NCI-H1436 (cell line): ENCODE measurements around the gene CEP350.
"Not testable (repeated sequence)": the region's sequence is repeated elsewhere in the genome, so short reads cannot be mapped to it uniquely, and the experiment has no call there.

Experiments
- DNase-seq: peaks from one replicate; lab custom pipeline; 2025; lab: John Stamatoyannopoulos, UW

CEP350 gene

GRCh38 chr1:179984101-179984500 is 29.5 kb downstream of the CEP350 start:
- no peak for DNase-seq

GRCh38 chr1:179984942-179985341 is 30.3 kb downstream of the CEP350 start:
- DNase-seq: no peak

GRCh38 chr1:179990847-179991246 is 36.2 kb downstream of the CEP350 start:
- DNase-seq: no peak

GRCh38 chr1:179995576-179995975 is 41.0 kb downstream of the CEP350 start:
- DNase-seq: no peak

GRCh38 chr1:179996099-179996498 is 41.5 kb downstream of the CEP350 start:
- DNase-seq: no peak

- no peak for DNase-seq
Observed at GRCh38 chr1:180000575-180000974, 46.0 kb downstream of the CEP350 start.

- DNase-seq: no peak
Observed at GRCh38 chr1:180002437-180002836, 47.8 kb downstream of the CEP350 start.

- DNase-seq: no peak
Observed at GRCh38 chr1:180003026-180003695, 48.6 kb downstream of the CEP350 start.

GRCh38 chr1:180006762-180007161 is 52.2 kb downstream of the CEP350 start:
- DNase-seq: not testable (repeated sequence)

GRCh38 chr1:180020017-180020416 is 65.4 kb downstream of the CEP350 start:
- no peak for DNase-seq

GRCh38 chr1:180026556-180026955 is 71.9 kb downstream of the CEP350 start:
- DNase-seq: no peak

GRCh38 chr1:180027949-180028445 is 73.4 kb downstream of the CEP350 start:
- no peak for DNase-seq

GRCh38 chr1:180028864-180029263 is 74.3 kb downstream of the CEP350 start:
- no peak for DNase-seq

GRCh38 chr1:180029524-180030135 is 75.0 kb downstream of the CEP350 start:
- DNase-seq: no peak

GRCh38 chr1:180031664-180032063 is 77.1 kb downstream of the CEP350 start:
- no peak for DNase-seq

- no peak for DNase-seq
Observed at GRCh38 chr1:180033390-180033789, 78.8 kb downstream of the CEP350 start.

GRCh38 chr1:180040034-180040433 is 85.4 kb downstream of the CEP350 start:
- no peak for DNase-seq

- no peak for DNase-seq
Observed at GRCh38 chr1:180041582-180041981, 87.0 kb downstream of the CEP350 start.

GRCh38 chr1:180042988-180043622 is 88.5 kb downstream of the CEP350 start:
- no peak for DNase-seq

GRCh38 chr1:180043785-180044184 is 89.2 kb downstream of the CEP350 start:
- DNase-seq: no peak

GRCh38 chr1:180046674-180047073 is 92.1 kb downstream of the CEP350 start:
- no peak for DNase-seq

- DNase-seq: no peak
Observed at GRCh38 chr1:180053594-180054567, 99.3 kb downstream of the CEP350 start.
